ENCODE data around the gene GOLT1A. TPM values are rescaled to one million over a fixed set of nuclear protein-coding genes. Genes with fewer than 3 reads are reported as not detected.

GOLT1A gene
- total RNA-seq, 4 donors from 2014 or later: 1.1 TPM; not detected in 3

GRCh38 chr1:204152310-204153044, 61.3 kb downstream of the GOLT1A start:
- peak overlapping the region in 3 of 4 donors; percentile 78 to 86 (median 84) for H3K27ac ChIP-seq
- H3K36me3 ChIP-seq: no peaks in the 10 kb centered on the region
- no peak for ATAC-seq
- no peaks in the 10 kb centered on the region for H3K9me3 ChIP-seq
- H3K27me3 ChIP-seq: peaks cover 67% of the 10 kb centered on the region
- TF ChIP-seq POLR2A (IDR thresholded peaks at IDR 0.05) (no peak), POLR2AphosphoS5 (IDR thresholded peaks at IDR 0.05) (no peak), EP300 (IDR thresholded peaks at IDR 0.05) (no peak)
- TF ChIP-seq, protein P1, sequence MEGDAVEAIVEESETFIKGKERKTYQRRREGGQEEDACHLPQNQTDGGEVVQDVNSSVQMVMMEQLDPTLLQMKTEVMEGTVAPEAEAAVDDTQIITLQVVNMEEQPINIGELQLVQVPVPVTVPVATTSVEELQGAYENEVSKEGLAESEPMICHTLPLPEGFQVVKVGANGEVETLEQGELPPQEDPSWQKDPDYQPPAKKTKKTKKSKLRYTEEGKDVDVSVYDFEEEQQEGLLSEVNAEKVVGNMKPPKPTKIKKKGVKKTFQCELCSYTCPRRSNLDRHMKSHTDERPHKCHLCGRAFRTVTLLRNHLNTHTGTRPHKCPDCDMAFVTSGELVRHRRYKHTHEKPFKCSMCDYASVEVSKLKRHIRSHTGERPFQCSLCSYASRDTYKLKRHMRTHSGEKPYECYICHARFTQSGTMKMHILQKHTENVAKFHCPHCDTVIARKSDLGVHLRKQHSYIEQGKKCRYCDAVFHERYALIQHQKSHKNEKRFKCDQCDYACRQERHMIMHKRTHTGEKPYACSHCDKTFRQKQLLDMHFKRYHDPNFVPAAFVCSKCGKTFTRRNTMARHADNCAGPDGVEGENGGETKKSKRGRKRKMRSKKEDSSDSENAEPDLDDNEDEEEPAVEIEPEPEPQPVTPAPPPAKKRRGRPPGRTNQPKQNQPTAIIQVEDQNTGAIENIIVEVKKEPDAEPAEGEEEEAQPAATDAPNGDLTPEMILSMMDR (IDR thresholded peaks at IDR 0.05): no peak
- WGBS, 2 donors (ENCODE audit: low coverage in 1 of 2): 51% methylated on average over 2 of the region's 25 CpGs; no CpG with 5 or more reads in 1 of the 2 donors
- peaks cover 0 to 29% (median 13%) of the 10 kb centered on the region in 3 donors for H3K4me1 ChIP-seq
- peak overlapping the region; percentile 46 to 75 for H3K4me3 ChIP-seq

DNA sequence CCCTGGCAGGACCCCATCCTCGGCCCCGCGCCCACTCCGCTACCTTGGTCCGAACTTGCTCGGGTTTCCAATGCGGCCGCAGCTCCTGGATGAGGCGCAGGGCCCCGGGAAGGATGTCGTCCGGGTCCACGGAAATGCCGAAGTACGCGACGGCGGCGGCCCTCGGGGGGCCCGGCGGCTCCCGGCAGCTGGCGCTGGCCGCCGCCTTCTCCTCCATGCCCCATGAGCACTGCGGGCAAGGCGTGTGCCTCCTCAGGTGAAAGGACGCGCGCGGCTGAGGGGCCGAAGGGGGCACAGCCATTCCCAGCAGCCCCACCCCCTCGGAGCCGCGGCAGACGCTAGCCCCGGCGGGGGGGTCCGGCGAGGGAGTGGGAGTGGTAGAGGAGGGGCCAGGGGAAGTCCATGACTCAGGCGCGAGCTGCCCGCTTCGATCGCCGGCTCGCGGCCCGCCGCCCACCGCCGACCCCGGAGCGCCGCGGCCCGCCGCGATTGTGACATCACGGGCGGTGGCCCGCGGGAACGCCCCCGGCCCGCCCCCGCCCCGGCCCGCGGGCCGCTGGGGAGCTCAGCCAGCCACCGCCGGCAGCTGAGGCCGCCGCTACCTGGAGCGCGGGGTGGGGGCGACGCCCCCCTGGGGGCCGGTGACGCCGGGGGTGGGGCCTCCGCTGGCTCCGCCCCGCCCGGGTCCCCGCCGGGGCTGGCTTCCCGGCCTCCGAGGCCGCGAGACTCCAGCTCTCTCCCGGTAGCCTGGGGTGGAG, 62.1 kb downstream of the GOLT1A start, which contains the start of gene ETNK2:
Gene ETNK2 (minus strand): TSS at position 493 of the 758 bp plus-strand sequence. CDS start 192 bp downstream, at position 301.
- Histone ChIP-seq H3K4me1 (peaks cover 0 to 29% (median 13%) of the 10 kb centered on the region in 3 donors), H3K27ac (peak within 1 kb of the TSS in 3 of 4 donors; percentile 78 to 86 (median 84)), H3K9me3 (no peaks in the 10 kb centered on the region), H3K4me3 (peak within 1 kb of the TSS; percentile 46 to 75), H3K36me3 (peaks cover 0 to under 1% of the 10 kb centered on the region in 2 donors), H3K27me3 (peaks cover 59% of the 10 kb centered on the region)
- TF ChIP-seq, protein P1 (IDR thresholded peaks at IDR 0.05): no peak
- TF ChIP-seq EP300 (IDR thresholded peaks at IDR 0.05) (no peak), POLR2AphosphoS5 (IDR thresholded peaks at IDR 0.05) (no peak), POLR2A (IDR thresholded peaks at IDR 0.05) (no peak)
- ATAC-seq: peak; percentile 75
- no CpG with 5 or more reads among the region's 94 CpGs for WGBS, 2 donors (ENCODE audit: low coverage in 1 of 2)

DNA sequence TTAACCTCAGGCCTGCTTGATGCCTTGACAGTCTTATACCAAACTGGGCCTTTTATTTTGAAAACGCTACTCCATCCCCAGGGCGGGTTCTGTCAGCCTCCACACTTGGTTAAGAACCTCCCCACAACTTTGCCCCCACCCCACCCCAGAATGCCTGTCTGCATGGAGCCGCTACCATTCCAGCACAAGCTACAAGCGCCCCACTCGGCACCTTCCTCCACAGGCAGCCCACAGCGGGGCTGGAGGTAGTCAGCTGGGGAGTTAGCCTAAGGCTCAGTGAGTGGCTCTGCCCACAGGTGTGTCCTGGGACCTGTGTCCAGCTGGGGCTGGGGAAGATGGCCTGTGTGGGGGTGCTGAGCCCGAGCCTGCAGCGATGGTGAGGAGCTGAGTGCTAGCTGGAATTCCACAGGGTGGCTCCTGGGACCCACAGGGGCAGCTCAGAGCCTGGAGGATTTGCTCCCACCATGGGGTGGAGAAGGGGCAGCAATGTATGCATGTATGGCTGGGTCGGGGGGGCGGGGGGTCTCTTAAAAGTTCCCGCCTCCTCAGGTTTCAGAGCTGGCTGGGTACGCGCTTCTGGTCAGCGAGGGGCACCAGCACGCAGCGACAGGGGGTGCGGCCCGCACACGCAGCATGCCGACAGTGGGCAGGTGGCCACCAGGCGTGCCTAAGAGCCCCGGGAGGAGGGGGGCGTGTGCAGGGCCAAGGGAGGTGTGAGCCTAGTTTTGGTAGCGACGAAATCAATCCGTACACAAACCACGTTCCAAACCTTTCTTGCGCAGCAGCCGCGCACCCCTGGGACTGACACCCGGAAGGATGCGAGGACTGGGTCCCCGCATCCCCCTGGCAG, 62.9 kb downstream of the GOLT1A start:
- Histone ChIP-seq H3K27ac (peak overlapping the region in 3 of 4 donors; percentile 78 to 86 (median 84)), H3K4me1 (peaks cover 0 to 29% (median 13%) of the 10 kb centered on the region in 3 donors), H3K4me3 (peak overlapping the region; percentile 46 to 75), H3K9me3 (no peaks in the 10 kb centered on the region), H3K27me3 (peaks cover 51% of the 10 kb centered on the region), H3K36me3 (peaks cover 0 to 8% of the 10 kb centered on the region in 2 donors)
- WGBS, 2 donors (ENCODE audit: low coverage in 1 of 2): 61% methylated on average over 5 of the region's 33 CpGs; no CpG with 5 or more reads in 1 of the 2 donors
- peak; percentile 35 for ATAC-seq
- no peak for TF ChIP-seq POLR2AphosphoS5 (IDR thresholded peaks at IDR 0.05)
- TF ChIP-seq, protein P1 (IDR thresholded peaks at IDR 0.05): no peak
- no peak for TF ChIP-seq EP300 (IDR thresholded peaks at IDR 0.05)
- TF ChIP-seq POLR2A (IDR thresholded peaks at IDR 0.05): no peak

DNA sequence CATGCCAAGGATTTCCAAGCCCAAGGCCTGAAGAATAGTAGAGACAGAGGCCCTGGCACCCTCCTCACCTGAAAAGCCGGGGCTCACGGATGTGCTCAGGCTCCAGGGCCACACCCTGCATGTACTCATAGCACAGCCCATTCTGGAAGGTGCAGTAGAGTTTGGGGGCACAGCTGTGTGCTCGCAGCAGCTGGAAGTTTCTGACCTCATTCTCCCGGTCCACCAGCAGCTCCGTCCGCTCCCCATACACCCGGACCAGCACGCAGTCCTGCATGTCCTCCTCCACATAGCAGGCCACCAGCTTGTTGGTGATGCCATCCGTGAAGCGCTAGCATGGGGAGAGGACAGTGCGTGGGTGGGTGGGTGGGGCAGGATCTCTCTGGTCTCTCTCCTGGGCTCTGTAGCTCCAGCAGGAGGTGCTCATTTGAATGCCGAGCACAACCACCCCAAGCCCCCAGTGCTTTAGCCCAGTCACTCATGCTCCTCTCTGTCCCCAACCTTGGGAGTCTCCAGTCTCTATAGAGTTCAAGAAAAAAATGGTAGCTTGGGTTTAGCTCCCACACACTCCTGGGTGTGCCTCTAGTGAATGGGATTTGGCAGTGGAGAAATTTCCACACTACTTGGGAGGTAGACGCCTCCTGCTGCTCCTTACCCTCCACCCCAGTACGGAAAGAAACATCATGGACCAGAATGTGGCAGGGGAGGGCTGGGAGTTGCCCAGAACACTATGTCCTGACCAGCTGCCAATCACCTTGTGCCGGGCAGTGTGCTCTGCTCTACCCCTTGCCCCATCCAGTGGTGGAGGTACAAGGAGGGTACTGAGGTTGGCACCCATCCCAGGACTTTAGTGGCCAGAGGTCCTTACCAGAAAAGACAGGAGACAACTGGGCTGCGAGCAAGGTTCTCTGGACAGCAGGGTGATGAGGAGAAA, 63.9 kb downstream of the GOLT1A start:
- Histone ChIP-seq H3K4me1 (peaks cover 0 to 29% (median 13%) of the 10 kb centered on the region in 3 donors), H3K36me3 (peaks cover 0 to 13% of the 10 kb centered on the region in 2 donors), H3K27ac (peak overlapping the region in 3 of 4 donors; percentile 78 to 86 (median 84)), H3K4me3 (peak overlapping the region in 1 of 2 donors; percentile 75), H3K9me3 (no peaks in the 10 kb centered on the region), H3K27me3 (peaks cover 41% of the 10 kb centered on the region)
- WGBS, 2 donors (ENCODE audit: low coverage in 1 of 2): 100% methylated on average over 2 to 3 of the region's 16 CpGs
- peak; percentile 19 for TF ChIP-seq POLR2AphosphoS5 (IDR thresholded peaks at IDR 0.05)
- TF ChIP-seq EP300 (IDR thresholded peaks at IDR 0.05): no peak
- ATAC-seq: peak; percentile 47
